ENCODE results near the gene CDH23.

The CDH23 gene

DNA sequence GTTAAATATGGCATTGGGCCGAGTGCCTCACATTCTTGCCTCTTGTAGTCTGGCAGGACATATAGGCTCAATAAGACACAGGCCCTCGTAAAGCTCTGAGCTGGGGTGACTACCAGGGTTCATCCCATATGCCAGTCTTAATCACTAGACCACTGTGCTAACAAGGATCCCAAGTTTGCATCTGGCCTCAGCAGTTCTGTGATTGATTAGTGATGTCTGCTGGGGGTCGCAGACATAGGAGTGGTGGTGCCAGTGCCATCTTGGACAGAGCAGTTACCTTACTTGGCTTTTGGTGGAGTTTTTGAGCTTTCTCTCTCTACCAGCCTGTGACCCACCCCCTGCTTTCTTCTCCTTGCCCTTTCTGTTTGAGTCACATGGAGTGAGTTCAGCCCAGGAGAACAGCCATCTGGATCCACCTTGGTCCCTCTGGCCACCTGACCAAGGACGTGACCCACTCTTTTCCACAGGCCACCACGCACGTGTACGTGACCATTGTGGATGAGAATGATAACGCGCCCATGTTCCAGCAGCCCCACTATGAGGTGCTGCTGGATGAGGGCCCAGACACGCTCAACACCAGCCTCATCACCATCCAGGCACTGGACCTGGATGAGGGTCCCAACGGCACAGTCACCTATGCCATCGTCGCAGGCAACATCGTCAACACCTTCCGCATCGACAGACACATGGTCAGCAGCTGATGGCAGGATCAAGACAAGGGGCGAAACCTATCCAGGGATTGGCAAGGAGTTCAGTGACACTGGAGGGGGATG is 380.7 kb downstream of the CDH23 start:
- no peak for DNase-seq (ENCODE audit: low spot score)

- no peak for DNase-seq (ENCODE audit: low spot score)
These were observed 381.5 kb downstream of the CDH23 start for GRCh38 chr10:71778071-71778825.

DNA sequence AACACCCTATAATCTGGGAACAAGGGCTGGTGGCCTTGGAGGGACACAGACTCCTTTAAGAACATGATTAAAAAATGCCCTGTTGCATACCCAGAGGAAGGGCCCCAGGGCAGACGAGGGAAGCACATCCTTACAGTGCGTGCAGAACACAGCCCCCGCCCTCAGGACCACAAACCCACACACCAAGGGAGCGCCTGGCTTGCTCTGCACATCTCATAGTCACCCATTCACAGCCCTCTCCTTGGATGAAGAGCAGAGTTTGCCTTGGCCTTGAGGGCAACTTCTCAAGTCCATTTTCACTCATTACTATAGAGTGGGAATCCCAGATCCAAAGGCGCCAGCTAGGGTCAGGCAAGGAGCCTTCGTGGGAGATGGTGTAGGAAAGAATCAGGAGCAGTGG is 382.9 kb downstream of the CDH23 start:
- DNase-seq (ENCODE audit: low spot score) = no peak

- no peak for DNase-seq (ENCODE audit: low spot score)
These were observed 383.4 kb downstream of the CDH23 start for GRCh38 chr10:71780156-71780555.

DNA sequence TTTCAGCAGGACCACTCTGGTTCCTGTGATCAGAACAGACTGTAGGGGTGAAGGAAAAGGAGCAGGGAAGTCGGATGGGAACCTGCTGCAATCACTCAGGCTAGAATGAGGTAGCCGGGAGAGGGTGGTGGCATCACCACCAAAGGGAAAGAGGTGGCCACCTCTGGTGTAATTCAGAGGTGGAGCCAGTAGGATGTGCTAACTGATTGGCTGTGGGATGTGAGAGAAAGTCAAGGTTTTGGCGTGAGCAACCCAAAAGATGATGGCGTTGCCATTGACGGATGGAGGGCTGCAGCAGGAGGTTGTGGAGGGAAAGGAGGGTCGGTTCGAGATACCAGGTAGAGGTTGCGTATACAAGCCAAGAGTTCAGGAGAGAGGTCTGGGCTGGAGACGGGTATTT is 384.0 kb downstream of the CDH23 start:
- DNase-seq (ENCODE audit: low spot score) = no peak

- DNase-seq (ENCODE audit: low spot score) = no peak
These were observed 385.6 kb downstream of the CDH23 start for GRCh38 chr10:71782221-71782916.

GRCh38 chr10:71782917-71783490 is 386.3 kb downstream of the CDH23 start:
- DNase-seq (ENCODE audit: low spot score) = no peak

DNA sequence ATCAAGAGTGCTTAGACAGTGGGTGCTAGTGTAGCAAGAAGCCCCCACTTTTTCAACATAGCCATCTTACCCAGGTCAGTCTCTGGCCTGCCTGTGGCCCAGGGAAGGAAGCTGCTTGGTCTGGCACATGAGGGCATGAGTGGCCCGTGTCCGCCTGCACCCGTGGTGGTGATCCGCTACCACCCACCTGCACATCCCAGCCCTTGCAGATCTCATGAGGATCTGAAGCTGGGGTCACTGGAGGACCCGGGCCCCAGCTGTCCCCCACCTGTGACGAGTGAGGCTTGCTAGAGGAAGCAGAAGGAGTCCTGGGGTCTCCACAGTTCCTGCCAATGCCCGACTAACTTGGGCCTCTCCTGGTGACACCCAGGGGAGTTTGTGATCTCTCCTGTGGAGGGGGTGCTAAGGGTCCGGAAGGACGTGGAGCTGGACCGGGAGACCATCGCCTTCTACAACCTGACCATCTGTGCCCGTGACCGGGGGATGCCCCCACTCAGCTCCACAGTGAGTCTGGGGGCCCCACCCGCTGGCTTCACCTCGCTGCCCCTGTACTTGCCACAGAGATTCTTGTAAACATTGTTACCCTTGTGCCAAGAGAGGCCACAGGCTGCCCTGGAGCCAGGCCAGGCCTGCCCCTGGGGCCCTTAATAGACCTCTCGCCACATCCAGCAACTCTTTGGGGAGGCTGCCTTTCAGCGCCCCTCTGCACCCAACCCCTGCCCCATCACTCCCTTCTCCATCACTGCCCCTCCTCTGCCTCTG is 387.4 kb downstream of the CDH23 start:
- DNase-seq (ENCODE audit: low spot score) = no peak

- DNase-seq (ENCODE audit: low spot score) = no peak
These were observed 388.1 kb downstream of the CDH23 start for GRCh38 chr10:71784679-71785272.

GRCh38 chr10:71788954-71789353 is 392.2 kb downstream of the CDH23 start:
- DNase-seq (ENCODE audit: low spot score) = no peak

DNA sequence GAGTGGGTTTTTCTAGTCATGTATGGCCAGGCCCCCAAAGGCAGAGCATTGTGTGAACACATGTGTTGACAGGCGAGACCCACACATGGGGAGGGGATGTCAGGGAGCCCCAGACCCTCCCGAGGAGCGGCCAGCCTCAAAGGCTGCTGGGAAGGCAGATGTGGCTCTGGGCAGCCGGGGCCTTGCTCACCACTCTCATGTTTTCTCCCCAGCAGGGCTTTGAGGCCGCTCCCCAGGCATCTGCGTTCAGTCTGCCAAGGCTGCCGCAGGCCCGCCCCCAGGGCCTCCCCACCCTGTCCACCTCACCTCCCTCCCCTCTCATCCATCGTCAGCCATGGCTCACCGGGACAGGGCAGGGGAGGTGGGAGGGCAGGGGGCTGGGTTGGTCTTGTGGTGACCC is 393.2 kb downstream of the CDH23 start:
- no peak for DNase-seq (ENCODE audit: low spot score)

DNA sequence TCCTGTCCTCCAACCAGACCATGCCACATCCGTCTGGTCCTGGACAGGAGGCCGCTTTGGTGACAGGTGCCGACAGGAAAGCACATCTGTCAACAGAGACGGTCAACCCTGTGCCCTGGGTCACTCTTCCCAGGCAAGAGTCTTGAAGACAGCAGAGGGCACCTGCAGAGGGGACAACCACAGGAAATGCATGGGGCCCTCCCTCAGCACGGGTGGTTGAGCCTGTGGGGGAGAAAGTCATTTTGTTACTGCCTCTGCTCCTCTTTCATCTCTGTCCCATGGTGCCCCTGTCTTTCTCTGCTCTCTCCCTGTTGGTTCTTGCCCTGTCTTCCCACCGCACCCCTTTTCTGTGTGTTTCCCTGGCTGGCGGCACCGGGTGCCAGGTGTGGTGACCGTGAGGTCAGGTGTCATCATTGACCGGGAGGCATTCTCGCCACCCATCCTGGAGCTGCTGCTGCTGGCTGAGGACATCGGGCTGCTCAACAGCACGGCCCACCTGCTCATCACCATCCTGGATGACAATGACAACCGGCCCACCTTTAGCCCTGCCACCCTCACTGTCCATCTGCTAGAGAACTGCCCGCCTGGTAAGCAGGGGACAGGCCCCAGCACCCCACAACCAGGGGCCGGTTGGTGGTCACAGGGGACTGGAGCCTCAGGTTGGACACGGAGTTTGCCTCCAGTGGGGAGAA is 394.2 kb downstream of the CDH23 start:
- DNase-seq (ENCODE audit: low spot score) = no peak

DNA sequence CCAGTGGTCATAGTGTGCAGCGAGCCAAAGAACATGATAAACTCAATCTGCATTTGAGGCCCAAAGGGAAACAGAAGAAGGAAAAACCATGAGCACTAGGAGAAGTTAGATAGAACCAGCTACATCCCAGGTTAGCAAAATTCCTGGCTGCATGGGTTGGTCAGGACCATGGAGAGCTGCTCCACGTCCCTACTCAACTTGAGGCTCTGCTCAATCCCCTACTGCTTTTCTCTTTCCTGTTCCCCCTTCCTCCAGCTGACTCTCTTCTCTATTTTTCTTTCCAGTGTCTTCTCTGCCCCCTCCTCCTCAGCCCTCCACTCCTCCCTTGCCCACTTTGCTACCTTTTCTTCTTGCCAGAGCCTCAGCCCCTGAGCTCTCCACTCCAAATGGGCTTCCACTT is 398.5 kb downstream of the CDH23 start:
- no peak for DNase-seq (ENCODE audit: low spot score)

- peak; percentile 14 for DNase-seq (ENCODE audit: low spot score)
These were observed 400.2 kb downstream of the CDH23 start for GRCh38 chr10:71796749-71797405.

DNA sequence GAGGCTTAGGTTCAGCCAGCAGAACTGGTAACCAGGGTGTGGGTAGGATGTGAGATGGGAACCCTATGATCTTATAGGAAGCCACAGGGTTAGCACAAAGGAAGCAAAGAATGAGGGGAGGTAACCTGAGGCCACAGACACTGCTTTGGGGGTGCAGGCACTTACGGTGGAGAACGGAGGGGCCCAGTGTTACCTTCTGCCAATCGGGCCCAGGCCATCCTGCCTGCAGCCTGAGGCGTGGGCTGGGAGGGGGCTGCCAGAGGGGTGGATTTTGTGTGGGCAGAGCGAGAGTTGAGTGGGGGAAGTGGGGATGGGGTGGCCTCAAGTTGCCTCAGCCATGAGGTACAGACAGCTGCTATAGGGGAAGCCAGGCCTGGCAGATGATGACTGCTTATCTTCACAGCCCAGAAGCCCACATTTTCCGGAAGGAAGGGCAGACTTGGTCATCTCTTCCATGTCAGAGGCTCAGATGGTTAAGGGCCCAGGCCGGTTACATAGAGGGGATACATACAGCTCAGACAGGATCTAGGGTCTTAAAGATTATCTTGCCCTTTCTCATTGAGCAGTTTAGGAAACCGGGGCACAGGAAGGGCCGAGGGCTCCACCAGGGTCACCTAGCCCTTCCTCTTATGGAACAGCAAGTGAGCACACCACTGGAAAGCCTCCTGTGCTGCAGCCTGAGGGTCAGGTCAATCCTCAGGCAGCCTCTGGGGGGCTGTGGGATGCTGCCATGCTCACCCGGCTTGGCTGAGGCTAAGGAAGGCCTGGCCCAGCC is 401.0 kb downstream of the CDH23 start:
- peak; percentile 70 for DNase-seq (ENCODE audit: low spot score)

GRCh38 chr10:71798308-71798624 is 401.5 kb downstream of the CDH23 start:
- no peak for DNase-seq (ENCODE audit: low spot score)

- DNase-seq (ENCODE audit: low spot score) = no peak
These were observed 402.4 kb downstream of the CDH23 start for GRCh38 chr10:71799112-71799511.

DNA sequence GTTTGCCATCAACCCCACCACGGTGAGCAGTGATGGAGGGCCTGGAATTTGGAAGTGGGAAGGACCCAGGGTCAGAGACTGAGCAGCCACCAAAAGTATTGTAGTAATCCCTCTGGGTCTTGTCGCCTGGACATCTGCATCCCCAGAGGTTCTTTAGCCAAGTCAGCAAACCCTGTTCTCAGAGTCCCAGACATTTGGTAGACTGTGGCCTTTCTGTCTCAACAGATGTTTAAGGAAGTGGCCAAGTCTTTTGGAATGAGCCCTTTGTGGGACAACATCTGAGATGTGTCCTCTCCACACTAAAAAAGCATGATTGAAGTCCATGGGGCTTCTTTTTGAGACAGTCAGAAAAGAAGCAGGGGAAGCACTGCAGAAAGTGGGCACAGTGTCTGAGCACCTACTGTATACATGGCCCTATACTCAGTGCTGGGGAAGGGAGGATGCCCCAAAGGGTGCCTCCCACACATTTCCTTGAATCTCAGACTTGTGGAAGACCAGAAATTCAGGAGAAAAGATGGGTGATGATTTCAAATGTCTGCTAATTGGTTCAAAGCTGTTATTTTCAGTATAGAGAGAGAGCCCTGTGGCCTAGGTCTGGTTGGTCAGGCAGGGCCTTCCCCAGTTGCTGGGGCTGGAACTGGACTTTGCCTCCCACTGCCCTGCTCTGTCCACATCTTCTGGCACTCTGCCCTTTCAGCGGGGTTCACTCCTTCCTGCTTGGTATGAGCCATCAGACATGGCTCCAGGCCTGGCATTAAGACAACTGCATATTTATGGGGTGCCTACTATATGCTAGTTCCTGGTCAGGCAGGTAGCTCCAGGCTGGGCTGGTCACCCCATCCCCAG is 403.1 kb downstream of the CDH23 start:
- no peak for DNase-seq (ENCODE audit: low spot score)

- DNase-seq (ENCODE audit: low spot score) = no peak
These were observed 404.6 kb downstream of the CDH23 start for GRCh38 chr10:71801361-71801760.

All from hematopoietic multipotent progenitor cell treated with erythropoietin and hydrocortisone succinate and interleukin-3 and kit ligand, for 15 days (in vitro differentiated cells).